Activated CD4-positive, CD25-positive, alpha-beta regulatory T cell (primary cell): ENCODE measurements around the gene BPIFB3.
"Not testable (repeated sequence)": the region's sequence is repeated elsewhere in the genome, so short reads cannot be mapped to it uniquely, and the experiment has no call there.

Source experiments
- DNase-seq, 4 experiments: peaks; one replicate each; lab custom pipeline; 2025; lab: John Stamatoyannopoulos, UW

BPIFB3 gene

DNA sequence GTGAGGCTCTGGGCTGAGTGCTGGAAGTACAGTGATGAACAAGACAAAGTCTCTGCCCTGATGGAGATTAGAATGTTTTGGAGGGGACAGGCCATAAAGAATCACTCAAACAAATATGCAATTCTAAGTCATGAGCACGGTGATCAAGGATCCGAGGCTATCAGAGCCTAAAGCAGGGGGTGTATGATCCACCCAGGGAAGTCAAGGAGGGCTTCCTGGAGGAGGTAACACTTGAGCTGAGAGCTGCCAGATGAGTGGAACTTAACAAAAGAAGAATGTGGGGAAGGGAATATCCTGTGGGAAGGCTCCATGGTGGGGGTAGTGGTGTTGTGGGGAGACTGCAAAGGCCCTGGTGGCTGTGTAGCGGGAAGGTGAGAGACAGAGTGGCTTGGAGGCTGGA lies 38.0 kb downstream of the BPIFB3 start:
- no peak for DNase-seq

DNA sequence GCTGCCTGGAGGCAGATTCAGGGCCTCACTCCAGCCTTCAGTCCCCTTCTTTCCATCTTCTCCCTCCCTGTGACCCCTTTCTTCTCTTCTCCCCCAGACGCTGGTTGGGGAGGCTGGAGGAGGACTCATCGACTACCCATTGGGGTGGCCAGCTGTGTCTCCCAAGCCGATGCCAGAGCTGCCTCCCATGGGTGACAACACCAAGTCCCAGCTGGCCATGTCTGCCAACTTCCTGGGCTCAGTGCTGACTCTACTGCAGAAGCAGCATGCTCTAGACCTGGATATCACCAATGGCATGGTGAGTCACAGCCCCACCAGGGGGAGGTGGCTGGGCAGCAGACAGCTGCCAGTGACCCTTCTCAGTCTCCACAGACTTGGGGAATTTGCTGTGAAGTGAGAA lies 38.7 kb downstream of the BPIFB3 start:
- no peak for DNase-seq

DNA sequence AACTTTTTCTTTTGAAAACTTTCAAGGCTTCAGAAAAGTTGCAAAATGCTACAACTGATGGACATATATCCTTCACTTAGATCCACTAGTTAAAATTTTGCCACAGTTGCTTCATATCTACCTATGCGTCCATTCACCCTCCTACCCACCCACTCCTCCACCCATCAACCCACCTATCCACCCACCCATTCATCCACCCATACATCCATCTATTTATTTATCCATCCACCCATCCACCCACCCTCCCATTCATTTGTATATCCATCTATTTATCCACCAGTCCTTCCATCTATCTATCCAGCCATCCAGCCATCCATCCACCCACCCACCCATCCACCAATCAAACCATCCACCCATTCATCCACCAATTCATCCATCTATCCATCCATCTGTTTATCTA lies 39.4 kb downstream of the BPIFB3 start:
- DNase-seq, result no peak

DNA sequence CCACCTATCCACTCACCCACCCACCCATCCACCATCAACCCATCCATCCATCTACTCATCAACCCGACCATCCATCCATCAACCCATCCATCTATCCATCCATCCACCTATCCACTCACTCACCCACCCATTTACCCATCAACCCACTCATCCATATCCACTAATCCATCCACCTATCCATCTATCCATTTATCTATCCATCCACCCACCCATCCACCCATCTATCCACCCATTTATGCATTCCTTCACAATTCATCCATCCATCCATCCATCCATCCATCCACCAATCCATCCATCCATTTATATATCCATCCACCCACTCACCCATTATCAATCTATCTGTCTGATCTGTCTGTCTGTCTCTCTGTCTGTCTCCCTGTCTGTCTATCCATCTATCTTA lies 39.9 kb downstream of the BPIFB3 start:
- DNase-seq, result no peak

DNA sequence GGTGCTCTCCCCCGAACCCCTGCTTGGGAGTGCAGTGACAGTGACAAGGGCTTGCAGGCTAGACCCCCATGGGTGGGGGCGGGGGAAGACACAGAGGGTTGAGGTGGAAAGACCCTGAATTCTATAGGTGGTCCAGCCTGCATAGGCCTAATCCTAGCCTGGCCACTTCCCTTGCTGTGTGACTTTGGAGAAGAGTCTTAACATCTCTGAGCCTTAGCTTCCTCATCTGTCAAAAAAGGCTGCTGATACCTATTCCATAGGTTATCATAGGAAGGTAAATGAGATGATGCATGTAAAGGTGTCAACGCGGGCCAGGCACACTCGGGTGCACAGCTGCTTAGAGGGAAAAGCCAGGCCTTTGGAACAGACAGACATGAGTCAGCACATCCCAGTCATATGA lies 41.5 kb downstream of the BPIFB3 start:
- DNase-seq, result no peak

DNA sequence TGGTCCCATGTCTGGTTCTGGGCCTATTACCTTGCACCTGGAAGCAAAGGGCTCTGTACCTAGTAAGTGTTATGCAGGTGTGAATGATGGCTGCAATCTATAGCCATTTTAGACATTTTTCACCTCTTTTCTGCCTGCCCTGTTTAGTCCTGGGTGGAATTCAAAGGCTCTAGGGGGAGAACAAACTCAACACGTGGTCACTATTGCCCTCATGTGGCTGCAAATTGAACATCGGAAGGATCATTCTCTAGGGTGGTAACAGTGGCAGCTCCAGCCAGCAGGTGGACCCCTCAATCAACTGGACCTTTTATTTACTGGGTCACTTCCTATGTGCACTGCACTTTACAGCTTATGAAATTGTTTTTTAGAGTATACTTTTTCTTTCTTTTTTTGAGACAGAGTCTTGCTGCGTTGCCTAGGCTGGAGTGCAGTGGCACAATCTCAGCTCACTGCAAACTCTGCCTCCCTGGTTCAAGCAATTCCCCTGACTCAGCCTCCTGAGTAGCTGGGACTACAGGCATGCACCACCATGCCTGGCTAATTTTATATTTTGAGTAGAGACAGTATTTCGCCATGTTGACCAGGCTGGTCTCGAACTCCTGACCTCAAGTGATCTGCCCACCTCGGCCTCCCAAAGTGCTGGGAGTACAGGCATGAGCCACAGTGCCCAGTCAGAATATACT lies 42.3 kb downstream of the BPIFB3 start:
- DNase-seq, result not testable (repeated sequence)

DNA sequence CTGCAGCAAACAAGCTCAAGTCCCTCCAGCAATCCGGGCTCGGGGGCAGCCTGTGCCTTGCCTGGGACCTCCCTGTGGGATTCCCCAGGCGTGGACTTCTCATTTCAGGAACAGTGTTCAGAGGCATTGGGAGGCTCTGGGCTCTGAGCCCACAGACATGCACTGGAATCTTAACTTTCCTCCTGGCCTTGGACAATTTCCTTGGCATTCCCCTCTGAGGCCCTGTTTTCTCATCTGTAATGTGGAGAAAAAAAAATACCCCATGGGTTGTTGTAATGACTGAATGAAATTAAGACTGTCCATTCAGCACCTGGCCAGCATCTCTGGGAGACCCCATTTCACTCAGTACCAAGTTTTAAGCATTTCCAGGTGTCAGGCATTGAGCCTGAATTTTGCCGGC lies 43.3 kb downstream of the BPIFB3 start:
- DNase-seq, result no peak

DNA sequence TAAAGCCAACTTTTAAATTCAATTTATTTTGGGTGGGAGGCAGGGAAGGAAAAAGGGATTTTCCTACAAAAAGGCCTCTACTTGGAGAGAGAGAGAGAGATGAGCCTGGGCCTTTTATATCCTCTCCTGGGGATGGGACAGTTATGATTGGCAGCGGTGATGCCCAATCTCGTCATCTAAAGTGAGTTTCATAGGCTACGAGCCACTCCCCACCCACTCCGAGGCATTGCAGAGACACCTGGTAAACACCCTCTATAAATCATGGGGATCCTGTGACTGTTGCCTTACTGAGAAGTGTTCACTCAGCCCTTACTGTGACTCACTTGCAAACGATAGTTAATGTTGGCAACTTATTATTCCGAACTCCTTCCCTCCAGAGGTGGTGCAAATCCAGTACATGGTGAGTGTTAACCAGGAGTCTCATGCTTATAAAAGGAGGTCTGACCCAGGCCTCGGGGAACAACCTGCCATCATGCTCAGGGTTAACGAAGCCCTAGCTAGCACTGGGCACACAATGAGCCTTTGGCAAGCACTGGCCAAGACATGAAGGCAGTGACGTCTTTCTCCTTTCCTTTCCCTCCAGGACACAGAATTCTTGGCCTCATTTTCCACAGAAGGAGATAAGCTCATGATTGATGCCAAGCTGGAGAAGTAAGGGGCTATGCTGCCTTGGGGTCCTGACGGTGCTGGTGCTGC lies 46.3 kb downstream of the BPIFB3 start:
- no peak for DNase-seq

DNA sequence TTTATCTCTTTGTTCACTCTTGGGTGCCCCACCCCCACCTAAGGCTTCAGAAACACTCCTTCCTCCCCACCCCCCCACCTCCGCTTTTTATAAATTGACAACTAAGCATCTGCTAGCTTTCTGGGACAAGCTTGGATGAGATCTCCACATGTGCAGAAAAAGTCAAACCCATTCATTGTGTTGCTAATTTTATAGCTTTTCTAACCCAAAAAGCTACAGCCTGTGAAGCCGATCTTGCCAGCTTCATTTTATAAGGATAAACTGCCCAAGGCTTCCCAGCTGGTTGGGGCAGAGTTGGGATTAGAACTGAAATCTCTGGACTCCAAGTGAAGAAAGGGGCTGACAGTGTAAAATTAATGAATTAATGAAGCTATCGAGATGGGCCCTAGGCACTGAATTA lies 49.9 kb downstream of the BPIFB3 start:
- DNase-seq, result no peak

DNA sequence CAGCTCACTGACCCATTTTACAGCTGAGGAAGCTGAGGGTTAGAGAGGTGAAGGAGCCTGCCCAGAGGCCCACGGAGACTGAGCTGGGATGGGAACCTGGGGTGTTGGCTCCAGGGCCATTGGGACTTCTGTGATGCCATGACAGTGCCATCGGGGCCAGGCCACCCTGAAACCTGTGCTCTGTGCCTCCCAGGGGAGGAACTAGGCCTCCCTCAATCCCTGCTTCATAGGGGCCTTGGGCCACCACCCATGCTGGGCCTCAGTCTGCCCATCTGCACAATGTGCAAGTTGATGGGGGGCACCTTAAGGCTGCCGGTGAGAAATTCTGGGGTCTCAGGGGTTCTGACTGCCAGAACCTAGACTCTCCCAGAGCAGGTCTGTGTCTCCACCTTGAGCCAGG lies 50.6 kb downstream of the BPIFB3 start:
- DNase-seq, result no peak

DNA sequence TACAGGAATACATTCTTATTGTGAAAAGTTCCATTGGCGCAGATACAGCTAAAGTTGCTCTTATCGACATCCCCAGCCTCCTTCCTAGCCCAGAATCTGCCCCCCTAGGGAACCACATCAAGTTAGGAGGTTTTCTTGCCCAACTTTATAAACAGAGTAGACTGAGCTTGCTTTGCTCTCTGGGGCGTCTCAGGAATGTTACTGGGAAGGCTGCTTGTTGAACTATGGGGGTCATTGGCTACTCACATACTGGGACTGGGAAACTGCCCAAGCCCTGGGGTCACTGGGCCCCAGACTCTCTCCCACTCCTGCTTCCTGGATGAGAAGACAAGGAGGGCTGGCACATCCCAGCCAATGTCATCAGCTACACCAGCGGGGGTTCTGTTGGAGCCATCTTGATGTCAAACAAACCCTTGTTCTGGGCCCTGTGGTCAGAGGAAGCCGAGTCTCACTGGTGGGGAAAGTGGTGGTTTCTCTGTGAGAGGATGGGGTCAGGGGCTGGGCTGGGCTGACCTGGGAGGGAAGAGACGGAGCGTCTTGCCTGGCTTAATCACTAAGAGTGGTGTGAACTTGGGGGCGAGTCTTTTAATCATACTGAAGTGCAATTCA lies 51.7 kb downstream of the BPIFB3 start:
- no peak for DNase-seq

DNA sequence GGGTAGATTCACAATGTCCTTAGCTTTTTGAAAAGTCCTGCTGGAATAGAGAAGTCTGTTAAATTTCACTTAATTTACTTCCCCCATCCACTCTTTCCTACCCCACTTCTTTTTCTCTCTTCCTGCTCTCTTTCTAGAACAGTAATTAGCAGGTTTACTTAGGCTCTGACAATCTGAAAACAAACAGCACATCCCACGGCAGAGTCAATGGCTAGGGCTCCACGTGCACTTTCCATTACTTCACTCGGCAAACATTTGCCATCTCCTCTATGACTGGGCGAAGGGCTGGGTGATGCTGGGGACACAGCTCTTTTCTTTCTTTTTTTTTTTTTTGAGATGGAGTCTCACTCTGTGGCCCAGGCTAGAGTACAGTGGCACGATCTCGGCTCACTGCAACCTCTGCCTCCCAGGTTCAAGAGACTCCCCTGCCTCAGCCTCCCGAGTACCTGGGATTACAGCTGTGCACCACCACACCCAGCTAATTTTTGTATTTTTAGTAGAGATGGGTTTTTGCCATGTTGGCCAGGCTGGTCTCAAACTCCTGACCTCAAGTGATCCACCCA lies 52.4 kb downstream of the BPIFB3 start:
- DNase-seq, result not testable (repeated sequence)

DNA sequence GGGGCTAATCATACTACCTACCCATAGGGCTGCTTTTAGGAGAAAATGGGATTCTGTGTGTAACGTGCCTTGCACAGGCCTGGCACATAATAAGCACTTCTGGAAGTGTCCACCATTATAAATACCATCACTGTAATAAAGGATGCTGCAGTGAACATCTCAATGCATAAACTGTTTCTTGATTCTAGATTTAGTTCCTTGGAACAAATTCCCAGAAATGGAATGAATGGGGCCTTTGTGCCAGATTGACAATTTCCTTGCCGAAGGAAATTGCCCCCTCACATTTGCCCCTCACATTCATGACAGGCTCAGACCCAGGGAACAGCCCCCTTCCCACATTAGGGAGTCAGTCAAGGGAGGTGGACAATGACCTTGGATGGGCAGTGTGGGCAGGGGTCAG lies 55.0 kb downstream of the BPIFB3 start:
- DNase-seq, result no peak

DNA sequence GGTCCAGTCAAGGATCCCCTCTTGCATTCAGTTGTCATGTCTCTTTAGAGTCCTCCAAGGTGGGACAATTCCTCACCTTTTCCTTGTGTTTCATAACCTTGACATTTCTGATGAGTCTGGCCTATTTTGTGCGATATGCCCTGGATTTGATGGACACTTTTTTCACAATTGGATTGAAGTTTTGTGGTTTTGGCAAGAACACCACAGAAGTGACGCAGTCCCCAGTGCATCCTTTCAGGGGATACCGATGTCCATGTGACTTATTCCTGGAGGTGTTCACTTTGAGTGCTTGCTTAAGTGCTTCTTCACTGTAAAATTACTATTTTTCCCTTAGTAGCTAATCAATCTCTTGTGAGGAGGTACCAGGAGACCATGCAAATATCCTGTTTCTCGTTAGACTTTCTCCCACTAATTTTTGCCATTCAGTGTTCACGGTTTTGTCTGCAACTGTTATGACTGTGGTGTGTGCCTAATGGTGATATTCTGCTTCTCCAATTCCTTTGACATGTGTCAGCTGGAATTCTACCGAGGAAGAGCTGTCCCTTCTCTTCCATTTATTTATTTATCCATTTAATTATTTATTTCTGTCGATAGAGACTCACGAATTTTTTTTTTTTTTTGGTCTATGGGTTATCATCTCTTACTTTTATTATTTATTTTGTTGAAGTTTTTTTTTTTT lies 56.6 kb downstream of the BPIFB3 start:
- DNase-seq, result no peak

DNA sequence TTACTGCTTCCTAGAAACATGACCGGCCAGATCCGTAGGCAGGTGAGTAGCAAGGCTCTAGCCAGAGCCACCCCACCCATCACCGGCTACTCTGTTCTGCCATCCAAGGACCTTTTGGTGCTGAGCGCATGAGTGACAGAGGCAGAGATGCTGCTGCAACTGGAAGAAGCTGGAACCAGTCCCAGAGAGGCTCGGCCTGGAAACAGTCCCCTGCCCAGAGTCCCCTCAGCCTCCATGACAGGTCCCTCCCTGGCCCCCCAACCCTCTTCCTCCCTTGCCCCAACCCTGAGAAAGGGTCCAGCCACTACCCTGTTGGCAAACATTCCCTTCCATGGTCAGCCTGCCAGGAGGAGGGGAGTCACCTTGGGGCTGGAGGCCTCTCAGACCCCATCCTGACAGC lies 57.6 kb downstream of the BPIFB3 start:
- DNase-seq, result no peak

DNA sequence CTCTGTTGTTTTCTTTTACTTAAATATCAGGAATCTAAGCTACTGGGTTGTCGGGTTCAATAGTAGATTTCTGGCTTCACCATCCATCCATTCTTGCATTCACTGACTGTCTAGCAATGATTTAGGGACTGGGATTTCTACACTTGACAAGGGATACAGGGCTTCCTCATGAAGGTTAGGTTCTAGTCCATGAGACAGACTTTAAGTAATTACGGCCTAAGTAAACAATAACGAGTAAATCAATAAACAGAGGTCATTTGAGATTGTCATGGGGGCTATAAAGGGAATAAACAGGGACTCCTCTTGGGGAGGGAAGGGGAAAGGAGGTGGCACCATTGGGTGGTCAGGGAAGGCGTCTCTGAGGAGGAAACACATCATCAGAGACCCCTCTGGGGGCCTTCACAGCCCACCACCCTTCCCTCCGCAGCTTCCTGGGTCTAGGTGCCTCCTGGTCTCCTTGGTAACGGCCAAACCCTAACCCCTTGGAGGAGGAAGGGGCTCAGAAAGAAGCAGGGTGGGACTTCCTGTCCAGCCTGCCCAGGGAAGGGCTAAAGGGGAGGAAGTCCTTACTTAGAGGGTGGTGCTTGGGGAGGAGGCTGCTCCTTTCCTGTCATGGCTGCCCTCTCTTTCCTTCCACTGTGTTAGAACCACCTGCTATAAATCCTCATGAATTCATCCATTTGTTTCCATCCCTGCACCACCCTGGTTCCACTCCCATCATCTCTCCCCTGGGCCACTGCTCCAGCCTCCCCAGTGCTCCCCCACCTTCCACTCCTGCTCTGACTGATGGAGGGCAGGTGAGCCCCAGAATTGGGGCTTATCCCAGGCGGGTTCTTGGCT lies 59.1 kb downstream of the BPIFB3 start:
- no peak for DNase-seq

DNA sequence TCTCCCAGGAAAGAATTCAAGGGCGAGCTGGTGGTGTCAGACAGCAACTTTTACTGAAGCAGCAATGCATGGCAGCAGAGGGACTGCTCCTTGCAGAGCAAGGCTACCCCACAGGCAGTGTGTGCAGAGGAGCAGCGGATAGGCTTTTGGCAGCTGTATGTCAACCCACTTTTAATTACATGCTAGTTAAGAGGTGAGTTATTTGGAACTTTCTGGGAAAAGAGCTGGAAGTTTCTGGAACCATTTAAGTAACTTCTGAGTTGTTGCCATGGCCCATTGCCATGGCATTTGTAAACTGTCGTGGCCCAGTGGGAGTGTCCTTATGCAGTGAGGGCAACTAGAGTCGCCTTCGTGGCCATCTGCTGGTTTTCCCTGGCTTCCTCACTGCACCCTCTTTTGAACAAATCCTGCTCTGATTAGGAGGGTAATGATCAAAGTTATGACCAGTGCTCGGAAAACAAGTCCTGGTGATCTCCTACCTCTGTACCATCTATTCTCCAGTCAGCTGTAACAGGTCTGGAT lies 59.7 kb downstream of the BPIFB3 start:
- DNase-seq, result no peak

DNA sequence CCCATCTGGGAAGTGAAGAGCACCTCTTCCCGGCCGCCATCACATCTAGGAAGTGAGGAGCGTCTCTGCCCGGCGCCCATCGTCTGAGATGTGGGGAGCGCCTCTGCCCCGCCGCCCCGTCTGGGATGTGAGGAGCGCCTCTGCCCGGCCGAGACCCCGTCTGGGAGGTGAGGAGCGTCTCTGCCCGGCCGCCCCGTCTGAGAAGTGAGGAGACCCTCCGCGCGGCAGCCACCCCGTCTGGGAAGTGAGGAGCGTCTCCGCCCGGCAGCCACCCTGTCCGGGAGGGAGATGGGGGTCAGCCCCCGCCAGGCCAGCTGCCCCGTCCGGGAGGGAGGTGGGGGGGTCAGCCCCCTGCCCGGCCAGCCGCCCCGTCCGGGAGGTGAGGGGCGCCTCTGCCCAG lies 61.8 kb downstream of the BPIFB3 start:
- DNase-seq, result not testable (repeated sequence)

DNA sequence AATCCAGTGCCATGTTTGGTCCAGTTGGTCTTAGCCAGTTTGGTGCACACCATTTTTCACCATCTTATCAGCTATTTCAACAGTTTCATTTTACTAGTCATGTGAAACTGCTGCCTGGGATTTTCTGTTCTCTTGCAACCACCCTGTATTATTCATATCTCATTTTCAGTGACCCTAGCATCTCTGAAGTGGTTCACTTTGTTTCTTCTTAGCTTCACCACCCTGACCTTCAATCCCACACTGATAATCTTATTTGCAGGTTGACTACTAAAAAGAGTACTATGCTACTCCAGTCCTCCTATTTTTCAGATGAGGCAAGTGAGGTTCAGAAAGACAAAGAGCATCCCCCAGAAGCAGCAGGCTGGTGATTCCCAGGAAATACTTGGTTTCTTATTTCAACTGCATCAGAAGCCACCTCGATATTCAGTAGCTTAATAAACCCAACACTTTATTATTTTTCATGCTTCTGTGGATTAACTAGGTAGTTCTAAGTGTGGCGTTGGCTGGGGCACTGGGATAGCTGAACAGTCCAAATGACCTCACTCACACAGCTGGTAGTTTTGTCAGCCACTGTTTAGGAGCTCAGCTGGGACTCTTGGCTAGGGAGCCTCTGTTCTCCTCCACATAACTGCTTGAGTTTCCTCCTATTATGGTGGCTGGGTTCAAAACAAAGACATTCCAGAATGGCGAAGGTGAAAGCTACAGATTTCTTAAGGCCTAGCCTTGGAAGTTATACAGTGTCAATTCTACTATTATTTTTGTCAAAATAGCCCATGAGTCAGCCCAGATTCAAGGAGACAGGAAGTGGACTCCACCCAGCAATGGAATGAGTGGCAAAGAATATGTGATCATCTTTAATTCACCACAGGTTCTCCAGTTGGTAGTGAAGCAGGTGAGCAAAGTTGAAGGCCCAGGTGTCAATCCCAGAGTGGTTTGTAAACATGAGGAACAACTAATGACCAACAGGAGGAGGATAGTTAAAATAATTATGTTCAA lies 66.3 kb downstream of the BPIFB3 start:
- DNase-seq, result no peak

DNA sequence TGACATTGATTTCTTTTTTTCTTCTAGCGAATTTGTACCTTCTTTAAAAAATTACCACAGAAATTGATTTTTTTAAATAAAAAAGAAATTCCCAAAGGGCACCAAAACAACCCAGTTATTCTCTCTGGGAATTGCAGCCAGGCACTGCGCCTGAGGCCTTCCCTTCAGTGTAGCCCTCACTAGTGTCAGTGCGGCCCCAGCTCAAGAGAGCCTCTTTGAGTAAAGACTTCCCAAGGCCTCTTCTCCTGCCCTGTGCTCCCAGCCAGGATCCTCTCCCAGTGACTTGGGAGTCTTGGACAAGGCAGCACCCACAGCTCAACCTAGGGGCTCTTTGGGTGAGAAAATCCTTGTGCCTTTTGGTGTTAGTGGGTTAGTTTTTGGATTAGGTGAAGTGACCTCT lies 67.2 kb downstream of the BPIFB3 start:
- no peak for DNase-seq
